WTC11 (cell line): ENCODE measurements around the gene DMP1. TPM values are rescaled to one million over a fixed set of nuclear protein-coding genes. Genes with fewer than 3 reads are reported as not detected.

Experiments
- ATAC-seq: fragments of 200-7000 bp; cut with Tn5 transposase; 2 replicates; pipeline ENCODE4 v1.10.0; 2021; ENCODE audit warnings: mild to moderate bottlenecking, moderate library complexity
- CTCF ChIA-PET: fragments of 300-600 bp; sonication (Branson Sonifier 250); formaldehyde crosslinking; loops from one replicate; lab custom pipeline; 2021; ENCODE audit warnings: antibody characterized with exemption; lab: Charles Lee
- POLR2A ChIA-PET: fragments of 350-600 bp; sonication (Branson Sonifier 250); formaldehyde crosslinking; loops from one replicate; lab custom pipeline; 2021; ENCODE audit warnings: antibody characterized with exemption; lab: Charles Lee
- DNase-seq: peaks from one replicate; pipeline ENCODE4 v3.0.0; 2021; ENCODE audit warnings: low spot score
- H3K27ac Mint-ChIP-seq: 2 replicates; pipeline ENCODE4 v1.8.0; 2021; ENCODE audit warnings: mixed read lengths
- H3K27me3 Mint-ChIP-seq: 2 replicates; pipeline ENCODE4 v1.8.0; 2021; ENCODE audit warnings: low read depth, mild to moderate bottlenecking, moderate library complexity, mixed read lengths
- H3K36me3 Mint-ChIP-seq: 2 replicates; pipeline ENCODE4 v1.8.0; 2021; ENCODE audit warnings: mixed read lengths
- H3K4me1 Mint-ChIP-seq: 2 replicates; pipeline ENCODE4 v1.8.0; 2022; ENCODE audit warnings: mixed read lengths
- H3K4me3 Mint-ChIP-seq: 2 replicates; pipeline ENCODE4 v1.8.0; 2021; ENCODE audit warnings: mild to moderate bottlenecking, moderate library complexity, mixed read lengths
- H3K9me3 Mint-ChIP-seq: 2 replicates; pipeline ENCODE4 v1.8.0; 2021; ENCODE audit warnings: mixed read lengths
- EMX1 ChIP-seq: fragments of 250-450 bp; sonication (Bioruptor Pico); IDR thresholded peaks from 2 replicates; pipeline ENCODE4 v1.8.0; 2021; ENCODE audit warnings: mild to moderate bottlenecking
- HMGA2 ChIP-seq: fragments of 250-450 bp; sonication (Bioruptor Pico); IDR thresholded peaks from 2 replicates; pipeline ENCODE4 v1.4.0; 2021; ENCODE audit warnings: mild to moderate bottlenecking, moderate library complexity
- NR2C2 ChIP-seq: sonication (generic); formaldehyde crosslinking; IDR thresholded peaks from 2 replicates; pipeline ENCODE4 v1.8.0; 2022; ENCODE audit warnings: mild to moderate bottlenecking, missing genetic modification reagents
- NR3C1 ChIP-seq: sonication (generic); formaldehyde crosslinking; conservative IDR thresholded peaks from 2 replicates; pipeline ENCODE4 v1.8.1; 2023; ENCODE audit warnings: low read depth, mild to moderate bottlenecking, missing genetic modification reagents
- PRRX2 ChIP-seq: fragments of 250-450 bp; sonication (Bioruptor Pico); IDR thresholded peaks from 2 replicates; pipeline ENCODE4 v1.8.0; 2021; ENCODE audit warnings: mild to moderate bottlenecking
- RORB ChIP-seq: fragments of 250-450 bp; sonication (Bioruptor Pico); IDR thresholded peaks from 2 replicates; pipeline ENCODE4 v1.9.0; 2021; ENCODE audit warnings: mild to moderate bottlenecking
- TCF7 ChIP-seq: sonication (generic); formaldehyde crosslinking; IDR thresholded peaks from 2 replicates; pipeline ENCODE4 v1.8.0; 2022; ENCODE audit warnings: mild to moderate bottlenecking, low read depth, missing genetic modification reagents, moderate library complexity
- ZBTB21 ChIP-seq: sonication (generic); formaldehyde crosslinking; IDR thresholded peaks from 2 replicates; pipeline ENCODE4 v1.8.1; 2023; ENCODE audit warnings: mild to moderate bottlenecking, missing genetic modification reagents, borderline replicate concordance
- ZNF232 ChIP-seq: sonication (generic); formaldehyde crosslinking; IDR thresholded peaks from 2 replicates; pipeline ENCODE4 v1.8.0; 2022; ENCODE audit warnings: mild to moderate bottlenecking, missing genetic modification reagents
- ZNF263 ChIP-seq: sonication (generic); formaldehyde crosslinking; IDR thresholded peaks from 2 replicates; pipeline ENCODE4 v1.8.1; 2022; ENCODE audit warnings: low read depth, mild to moderate bottlenecking, moderate library complexity, missing genetic modification reagents
- ZNF416 ChIP-seq: fragments of 250-450 bp; sonication (Bioruptor Pico); IDR thresholded peaks from 2 replicates; pipeline ENCODE4 v1.9.0; 2021; ENCODE audit warnings: mild to moderate bottlenecking, inconsistent platforms
- ZNF423 ChIP-seq: fragments of 250-450 bp; sonication (Bioruptor Pico); IDR thresholded peaks from 2 replicates; pipeline ENCODE4 v2.1.2; 2022; ENCODE audit warnings: mild to moderate bottlenecking, moderate library complexity
- total RNA-seq: library from RNA; stranded (reverse); gene quantifications from 3 replicates; pipeline ENCODE4 v1.2.3, GENCODE V29; 2021
- TF ChIP-seq, protein P1 (sequence below): fragments of 250-450 bp; sonication (Bioruptor Pico); IDR thresholded peaks from 2 replicates; pipeline ENCODE4 v1.9.0; 2021; ENCODE audit warnings: mild to moderate bottlenecking
- TF ChIP-seq, protein P2 (sequence below): fragments of 250-450 bp; sonication (Bioruptor Pico); IDR thresholded peaks from 2 replicates; pipeline ENCODE4 v2.1.2; 2022; ENCODE audit warnings: mild to moderate bottlenecking, moderate library complexity
- TF ChIP-seq, protein P3 (sequence below): sonication (generic); formaldehyde crosslinking; IDR thresholded peaks from 2 replicates; pipeline ENCODE4 v1.8.1; 2023; ENCODE audit warnings: mild to moderate bottlenecking, missing genetic modification reagents
- TF ChIP-seq, protein P4 (sequence below): sonication (generic); formaldehyde crosslinking; IDR thresholded peaks from 2 replicates; pipeline ENCODE4 v1.8.1; 2023; ENCODE audit warnings: mild to moderate bottlenecking, missing genetic modification reagents, moderate library complexity
- TF ChIP-seq, protein P5 (sequence below): sonication (generic); formaldehyde crosslinking; conservative IDR thresholded peaks from 2 replicates; pipeline ENCODE4 v1.8.1; 2022; ENCODE audit warnings: mild to moderate bottlenecking, missing genetic modification reagents
- TF ChIP-seq, protein P6 (sequence below): sonication (generic); formaldehyde crosslinking; IDR thresholded peaks from 2 replicates; pipeline ENCODE4 v1.8.0; 2023; ENCODE audit warnings: mild to moderate bottlenecking, missing genetic modification reagents
- TF ChIP-seq, protein P7 (sequence below): fragments of 250-450 bp; sonication (Bioruptor Pico); IDR thresholded peaks from 2 replicates; pipeline ENCODE4 v1.9.0; 2021; ENCODE audit warnings: mild to moderate bottlenecking

DMP1 gene
- total RNA-seq, 1 experiment from 2014 or later: 0.11 TPM

DNA sequence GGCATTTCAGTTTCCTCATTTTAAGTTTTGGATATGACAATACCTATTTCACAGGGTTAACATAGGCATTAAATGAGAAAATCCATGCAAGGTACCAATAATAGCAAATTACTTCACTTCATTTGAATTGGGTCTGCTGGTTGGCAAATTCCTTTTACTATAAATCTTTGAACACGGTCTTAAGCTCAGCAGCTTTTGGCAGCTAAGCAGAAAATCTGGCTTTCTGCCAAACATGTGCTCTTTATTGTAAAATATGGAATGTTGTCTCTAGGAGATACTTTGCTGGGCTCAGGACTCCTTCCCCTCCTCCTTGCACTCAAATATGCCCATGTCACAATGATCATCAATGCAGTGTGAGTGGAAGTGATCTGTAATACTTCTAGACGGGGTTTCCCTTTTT lies 16.8 kb upstream of the DMP1 start:
- DNase-seq: no peak
- H3K36me3 Mint-ChIP-seq: no peaks in the 10 kb centered on the region
- POLR2A ChIA-PET: no interaction called here
- no peak for ATAC-seq
- CTCF ChIA-PET: interaction anchor here (1.0 kb wide), 1 partner anchor 89 kb away, joined by 3 read pairs; no protein-coding TSS in a partner anchor
- no peaks in the 10 kb centered on the region for H3K4me1 Mint-ChIP-seq
- no peak overlapping the region for H3K4me3 Mint-ChIP-seq
- no peak overlapping the region for H3K27ac Mint-ChIP-seq
- peaks cover 18% of the 10 kb centered on the region for H3K9me3 Mint-ChIP-seq
- no peak for TF ChIP-seq ZNF263 (CRISPR knock-in tag)
- H3K27me3 Mint-ChIP-seq: no peaks in the 10 kb centered on the region

DNA sequence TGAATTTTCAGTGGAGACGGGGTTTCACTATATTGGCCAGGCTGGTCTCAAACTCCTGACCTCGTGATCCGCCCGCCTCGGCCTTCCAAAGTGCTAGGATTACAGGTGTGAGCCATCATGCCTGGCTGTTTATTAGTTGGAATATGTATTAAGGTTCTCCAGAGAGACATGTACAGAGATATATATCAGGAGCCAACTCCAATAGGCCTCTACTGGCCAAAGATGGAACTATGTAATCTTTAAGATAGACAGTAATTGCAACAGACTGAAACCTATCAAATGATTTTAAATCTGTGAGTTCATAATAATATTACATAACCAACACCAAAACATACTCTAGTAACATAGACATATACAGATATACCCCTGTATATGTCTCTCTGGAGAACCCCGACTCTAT lies 5.8 kb upstream of the DMP1 start:
- H3K4me3 Mint-ChIP-seq: no peak overlapping the region
- POLR2A ChIA-PET: no interaction called here
- ATAC-seq (no peak), DNase-seq (no peak)
- H3K4me1 Mint-ChIP-seq: no peaks in the 10 kb centered on the region
- H3K9me3 Mint-ChIP-seq: peaks cover 6% of the 10 kb centered on the region
- no peak overlapping the region for H3K27ac Mint-ChIP-seq
- CTCF ChIA-PET: interaction anchor here (2.0 kb wide), 1 partner anchor 100 kb away, joined by 9 read pairs; no protein-coding TSS in a partner anchor
- H3K36me3 Mint-ChIP-seq: no peaks in the 10 kb centered on the region
- TF ChIP-seq, protein P1, sequence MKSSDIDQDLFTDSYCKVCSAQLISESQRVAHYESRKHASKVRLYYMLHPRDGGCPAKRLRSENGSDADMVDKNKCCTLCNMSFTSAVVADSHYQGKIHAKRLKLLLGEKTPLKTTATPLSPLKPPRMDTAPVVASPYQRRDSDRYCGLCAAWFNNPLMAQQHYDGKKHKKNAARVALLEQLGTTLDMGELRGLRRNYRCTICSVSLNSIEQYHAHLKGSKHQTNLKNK (CRISPR knock-in tag): no peak
- TF ChIP-seq, protein P2, sequence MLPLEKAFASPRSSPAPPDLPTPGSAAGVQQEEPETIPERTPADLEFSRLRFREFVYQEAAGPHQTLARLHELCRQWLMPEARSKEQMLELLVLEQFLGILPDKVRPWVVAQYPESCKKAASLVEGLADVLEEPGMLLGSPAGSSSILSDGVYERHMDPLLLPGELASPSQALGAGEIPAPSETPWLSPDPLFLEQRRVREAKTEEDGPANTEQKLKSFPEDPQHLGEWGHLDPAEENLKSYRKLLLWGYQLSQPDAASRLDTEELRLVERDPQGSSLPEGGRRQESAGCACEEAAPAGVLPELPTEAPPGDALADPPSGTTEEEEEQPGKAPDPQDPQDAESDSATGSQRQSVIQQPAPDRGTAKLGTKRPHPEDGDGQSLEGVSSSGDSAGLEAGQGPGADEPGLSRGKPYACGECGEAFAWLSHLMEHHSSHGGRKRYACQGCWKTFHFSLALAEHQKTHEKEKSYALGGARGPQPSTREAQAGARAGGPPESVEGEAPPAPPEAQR (CRISPR knock-in tag): no peak
- no peak for TF ChIP-seq NR3C1 (CRISPR knock-in tag)
- no peak for TF ChIP-seq PRRX2
- no peaks in the 10 kb centered on the region for H3K27me3 Mint-ChIP-seq

DNA sequence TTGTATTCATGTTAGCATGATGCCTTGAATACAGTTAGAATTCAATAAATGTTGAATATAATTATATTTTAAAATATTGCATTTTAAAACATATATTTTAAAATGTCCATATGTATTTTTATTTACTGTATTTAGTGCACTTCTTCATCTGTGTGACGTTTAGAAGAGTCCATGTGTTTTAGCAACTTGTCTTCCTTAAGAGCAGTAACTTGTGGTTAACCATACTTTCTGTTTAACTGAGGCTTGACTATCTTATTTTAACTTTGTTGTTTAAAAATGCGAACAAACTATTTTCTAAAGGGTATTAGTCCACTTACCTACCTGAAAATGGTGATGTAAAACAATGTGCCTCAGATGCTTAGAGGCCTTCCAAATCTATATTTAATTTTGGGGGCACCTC lies 858 bp downstream of the DMP1 start:
- DNase-seq (no peak), ATAC-seq (no peak)
- CTCF ChIA-PET: no interaction called here
- no peak overlapping the region for H3K27ac Mint-ChIP-seq
- H3K4me1 Mint-ChIP-seq: peaks cover 19% of the 10 kb centered on the region
- no peaks in the 10 kb centered on the region for H3K9me3 Mint-ChIP-seq
- H3K27me3 Mint-ChIP-seq: no peaks in the 10 kb centered on the region
- H3K36me3 Mint-ChIP-seq: no peaks in the 10 kb centered on the region
- no peak for TF ChIP-seq PRRX2
- TF ChIP-seq ZNF232 (CRISPR knock-in tag): no peak
- TF ChIP-seq HMGA2 (CRISPR knock-in tag): no peak
- TF ChIP-seq RORB (CRISPR knock-in tag): no peak
- TF ChIP-seq, protein P3, sequence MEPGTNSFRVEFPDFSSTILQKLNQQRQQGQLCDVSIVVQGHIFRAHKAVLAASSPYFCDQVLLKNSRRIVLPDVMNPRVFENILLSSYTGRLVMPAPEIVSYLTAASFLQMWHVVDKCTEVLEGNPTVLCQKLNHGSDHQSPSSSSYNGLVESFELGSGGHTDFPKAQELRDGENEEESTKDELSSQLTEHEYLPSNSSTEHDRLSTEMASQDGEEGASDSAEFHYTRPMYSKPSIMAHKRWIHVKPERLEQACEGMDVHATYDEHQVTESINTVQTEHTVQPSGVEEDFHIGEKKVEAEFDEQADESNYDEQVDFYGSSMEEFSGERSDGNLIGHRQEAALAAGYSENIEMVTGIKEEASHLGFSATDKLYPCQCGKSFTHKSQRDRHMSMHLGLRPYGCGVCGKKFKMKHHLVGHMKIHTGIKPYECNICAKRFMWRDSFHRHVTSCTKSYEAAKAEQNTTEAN (CRISPR knock-in tag): no peak
- no peak for TF ChIP-seq TCF7 (CRISPR knock-in tag)
- TF ChIP-seq NR2C2: no peak
- TF ChIP-seq ZBTB21 (CRISPR knock-in tag): no peak
- TF ChIP-seq, protein P4, sequence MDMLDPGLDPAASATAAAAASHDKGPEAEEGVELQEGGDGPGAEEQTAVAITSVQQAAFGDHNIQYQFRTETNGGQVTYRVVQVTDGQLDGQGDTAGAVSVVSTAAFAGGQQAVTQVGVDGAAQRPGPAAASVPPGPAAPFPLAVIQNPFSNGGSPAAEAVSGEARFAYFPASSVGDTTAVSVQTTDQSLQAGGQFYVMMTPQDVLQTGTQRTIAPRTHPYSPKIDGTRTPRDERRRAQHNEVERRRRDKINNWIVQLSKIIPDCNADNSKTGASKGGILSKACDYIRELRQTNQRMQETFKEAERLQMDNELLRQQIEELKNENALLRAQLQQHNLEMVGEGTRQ (CRISPR knock-in tag): no peak
- no peak for TF ChIP-seq EMX1 (CRISPR knock-in tag)
- TF ChIP-seq, protein P5, sequence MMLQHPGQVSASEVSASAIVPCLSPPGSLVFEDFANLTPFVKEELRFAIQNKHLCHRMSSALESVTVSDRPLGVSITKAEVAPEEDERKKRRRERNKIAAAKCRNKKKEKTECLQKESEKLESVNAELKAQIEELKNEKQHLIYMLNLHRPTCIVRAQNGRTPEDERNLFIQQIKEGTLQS (CRISPR knock-in tag): no peak
- TF ChIP-seq ZNF423 (CRISPR knock-in tag): no peak
- TF ChIP-seq ZNF416 (CRISPR knock-in tag): no peak
- TF ChIP-seq, protein P6, sequence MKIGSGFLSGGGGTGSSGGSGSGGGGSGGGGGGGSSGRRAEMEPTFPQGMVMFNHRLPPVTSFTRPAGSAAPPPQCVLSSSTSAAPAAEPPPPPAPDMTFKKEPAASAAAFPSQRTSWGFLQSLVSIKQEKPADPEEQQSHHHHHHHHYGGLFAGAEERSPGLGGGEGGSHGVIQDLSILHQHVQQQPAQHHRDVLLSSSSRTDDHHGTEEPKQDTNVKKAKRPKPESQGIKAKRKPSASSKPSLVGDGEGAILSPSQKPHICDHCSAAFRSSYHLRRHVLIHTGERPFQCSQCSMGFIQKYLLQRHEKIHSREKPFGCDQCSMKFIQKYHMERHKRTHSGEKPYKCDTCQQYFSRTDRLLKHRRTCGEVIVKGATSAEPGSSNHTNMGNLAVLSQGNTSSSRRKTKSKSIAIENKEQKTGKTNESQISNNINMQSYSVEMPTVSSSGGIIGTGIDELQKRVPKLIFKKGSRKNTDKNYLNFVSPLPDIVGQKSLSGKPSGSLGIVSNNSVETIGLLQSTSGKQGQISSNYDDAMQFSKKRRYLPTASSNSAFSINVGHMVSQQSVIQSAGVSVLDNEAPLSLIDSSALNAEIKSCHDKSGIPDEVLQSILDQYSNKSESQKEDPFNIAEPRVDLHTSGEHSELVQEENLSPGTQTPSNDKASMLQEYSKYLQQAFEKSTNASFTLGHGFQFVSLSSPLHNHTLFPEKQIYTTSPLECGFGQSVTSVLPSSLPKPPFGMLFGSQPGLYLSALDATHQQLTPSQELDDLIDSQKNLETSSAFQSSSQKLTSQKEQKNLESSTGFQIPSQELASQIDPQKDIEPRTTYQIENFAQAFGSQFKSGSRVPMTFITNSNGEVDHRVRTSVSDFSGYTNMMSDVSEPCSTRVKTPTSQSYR (CRISPR knock-in tag): no peak
- TF ChIP-seq, protein P7, sequence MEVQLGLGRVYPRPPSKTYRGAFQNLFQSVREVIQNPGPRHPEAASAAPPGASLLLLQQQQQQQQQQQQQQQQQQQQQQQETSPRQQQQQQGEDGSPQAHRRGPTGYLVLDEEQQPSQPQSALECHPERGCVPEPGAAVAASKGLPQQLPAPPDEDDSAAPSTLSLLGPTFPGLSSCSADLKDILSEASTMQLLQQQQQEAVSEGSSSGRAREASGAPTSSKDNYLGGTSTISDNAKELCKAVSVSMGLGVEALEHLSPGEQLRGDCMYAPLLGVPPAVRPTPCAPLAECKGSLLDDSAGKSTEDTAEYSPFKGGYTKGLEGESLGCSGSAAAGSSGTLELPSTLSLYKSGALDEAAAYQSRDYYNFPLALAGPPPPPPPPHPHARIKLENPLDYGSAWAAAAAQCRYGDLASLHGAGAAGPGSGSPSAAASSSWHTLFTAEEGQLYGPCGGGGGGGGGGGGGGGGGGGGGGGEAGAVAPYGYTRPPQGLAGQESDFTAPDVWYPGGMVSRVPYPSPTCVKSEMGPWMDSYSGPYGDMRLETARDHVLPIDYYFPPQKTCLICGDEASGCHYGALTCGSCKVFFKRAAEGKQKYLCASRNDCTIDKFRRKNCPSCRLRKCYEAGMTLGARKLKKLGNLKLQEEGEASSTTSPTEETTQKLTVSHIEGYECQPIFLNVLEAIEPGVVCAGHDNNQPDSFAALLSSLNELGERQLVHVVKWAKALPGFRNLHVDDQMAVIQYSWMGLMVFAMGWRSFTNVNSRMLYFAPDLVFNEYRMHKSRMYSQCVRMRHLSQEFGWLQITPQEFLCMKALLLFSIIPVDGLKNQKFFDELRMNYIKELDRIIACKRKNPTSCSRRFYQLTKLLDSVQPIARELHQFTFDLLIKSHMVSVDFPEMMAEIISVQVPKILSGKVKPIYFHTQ (CRISPR knock-in tag): no peak
- no peak overlapping the region for H3K4me3 Mint-ChIP-seq
- POLR2A ChIA-PET: no interaction called here
